ENCODE measurements around the gene NOD1. TPM values are rescaled to one million over a fixed set of nuclear protein-coding genes. Genes with fewer than 3 reads are reported as not detected.

The NOD1 gene
- total RNA-seq, 1 experiment from 2014 or later: 8.1 TPM

- ChIA-PET CTCF (no interaction called here), POLR2A (no interaction called here)
- intact Hi-C loops (cut with micrococcal nuclease; ENCODE audit: unreplicated experiment) (no loop called here), in situ Hi-C loops (cut with HindIII; ENCODE audit: low pct_unique_long_range_greater_than_20kb, low sequenced_read_pairs) (no loop called here)
- Histone ChIP-seq H3K27me3 (ENCODE audit: control insufficient read depth, insufficient read depth, low read length) (no peaks in the 10 kb centered on the region), H3K9me3 (ENCODE audit: control insufficient read depth, insufficient read depth, low read depth, low read length) (no peaks in the 10 kb centered on the region), H3K4me1 (ENCODE audit: control insufficient read depth, insufficient read depth, low read length) (no peaks in the 10 kb centered on the region), H3K27ac (ENCODE audit: low read length) (no peak overlapping the region), H3K4me3 (ENCODE audit: low read depth in 2 of 2, low read length in 2 of 2) (no peak overlapping the region), H3K36me3 (ENCODE audit: control insufficient read depth, insufficient read depth, low read length) (no peaks in the 10 kb centered on the region)
- TF ChIP-seq TCF7L2 (IDR thresholded peaks at IDR 0.05; ENCODE audit: low read depth, low read length) (no peak), CTCF (IDR thresholded peaks at IDR 0.05) (no peak), POLR2AphosphoS5 (IDR thresholded peaks at IDR 0.05; ENCODE audit: low read depth, low read length) (no peak), REST (IDR thresholded peaks at IDR 0.05; ENCODE audit: insufficient read depth in 1 of 2, low read depth in 2 of 2, low read length in 1 of 2) (no peak), SIN3A (IDR thresholded peaks at IDR 0.05; ENCODE audit: borderline replicate concordance, insufficient read depth, low read depth, low read length) (no peak)
- ATAC-seq (no peak), DNase-seq (ENCODE audit: low read depth, low spot score) (no peak)
- no TSS peak for BruUV-seq (replicated peaks)
Measured at GRCh38 chr7:30395676-30396075, 82.9 kb downstream of the NOD1 start.

- H3K27me3 ChIP-seq (ENCODE audit: control insufficient read depth, insufficient read depth, low read length): no peaks in the 10 kb centered on the region
- in situ Hi-C loops (cut with HindIII; ENCODE audit: low pct_unique_long_range_greater_than_20kb, low sequenced_read_pairs): no loop called here
- ATAC-seq (no peak), DNase-seq (ENCODE audit: low read depth, low spot score) (no peak)
- intact Hi-C loops (cut with micrococcal nuclease; ENCODE audit: unreplicated experiment): no loop called here
- CTCF ChIA-PET: no interaction called here
- BruUV-seq (replicated peaks): no TSS peak
- POLR2A ChIA-PET: no interaction called here
- no peak overlapping the region for H3K27ac ChIP-seq (ENCODE audit: low read length)
- H3K4me3 ChIP-seq (ENCODE audit: low read depth in 2 of 2, low read length in 2 of 2): no peak overlapping the region
- no peaks in the 10 kb centered on the region for H3K4me1 ChIP-seq (ENCODE audit: control insufficient read depth, insufficient read depth, low read length)
- no peak for TF ChIP-seq CTCF (IDR thresholded peaks at IDR 0.05)
- TF ChIP-seq REST (IDR thresholded peaks at IDR 0.05; ENCODE audit: insufficient read depth in 1 of 2, low read depth in 2 of 2, low read length in 1 of 2): no peak
- TF ChIP-seq TCF7L2 (IDR thresholded peaks at IDR 0.05; ENCODE audit: low read depth, low read length): no peak
- no peak for TF ChIP-seq SIN3A (IDR thresholded peaks at IDR 0.05; ENCODE audit: borderline replicate concordance, insufficient read depth, low read depth, low read length)
- no peak for TF ChIP-seq POLR2AphosphoS5 (IDR thresholded peaks at IDR 0.05; ENCODE audit: low read depth, low read length)
- no peaks in the 10 kb centered on the region for H3K36me3 ChIP-seq (ENCODE audit: control insufficient read depth, insufficient read depth, low read length)
- H3K9me3 ChIP-seq (ENCODE audit: control insufficient read depth, insufficient read depth, low read depth, low read length): no peaks in the 10 kb centered on the region
Measured at GRCh38 chr7:30391806-30392205, 86.8 kb downstream of the NOD1 start.
